DOHH2 (cell line): ENCODE results near the gene CDH6.

Experiments used
- H3F3A ChIP-seq: fragments of 200-600 bp; sonication (generic), shearing (Covaris generic); 2 replicates; pipeline ENCODE4 v1.6.0; 2016; ENCODE audit warnings: antibody characterized with exemption, mild to moderate bottlenecking; ENCODE audit not compliant: control insufficient read depth, insufficient read depth
- H3K27ac ChIP-seq: fragments of 200-600 bp; sonication (generic); 2 replicates; pipeline ENCODE4 v1.5.1; 2014; ENCODE audit warnings: low read depth, mild to moderate bottlenecking, low read length, moderate library complexity
- H3K27me3 ChIP-seq: fragments of 200-600 bp; sonication (generic); 2 replicates; pipeline ENCODE4 v1.6.1; 2014; ENCODE audit warnings: mild to moderate bottlenecking, low read length, mixed read lengths; ENCODE audit not compliant: control insufficient read depth
- H3K36me3 ChIP-seq: fragments of 200-600 bp; sonication (generic); 2 replicates; pipeline ENCODE4 v1.6.1; 2014; ENCODE audit warnings: mild to moderate bottlenecking, low read length, moderate library complexity, mixed read lengths; ENCODE audit not compliant: control insufficient read depth
- H3K4me1 ChIP-seq: fragments of 200-600 bp; sonication (generic); 2 replicates; pipeline ENCODE4 v1.6.1; 2014; ENCODE audit warnings: mild to moderate bottlenecking, low read length, mixed read lengths; ENCODE audit not compliant: control insufficient read depth
- H3K4me2 ChIP-seq: fragments of 200-600 bp; sonication (generic); 2 replicates; pipeline ENCODE4 v1.6.0; 2014; ENCODE audit warnings: mild to moderate bottlenecking, low read length, moderate library complexity
- H3K4me3 ChIP-seq: fragments of 200-600 bp; sonication (generic); 2 replicates; pipeline ENCODE4 v1.5.1; 2014; ENCODE audit warnings: mild to moderate bottlenecking, low read length, mixed read lengths
- H3K79me2 ChIP-seq: fragments of 200-600 bp; sonication (generic); 2 replicates; pipeline ENCODE4 v1.6.1; 2014; ENCODE audit warnings: mild to moderate bottlenecking, low read length, mixed read lengths; ENCODE audit not compliant: control insufficient read depth
- H3K9me2 ChIP-seq: fragments of 200-600 bp; sonication (generic); replicated peaks from 2 replicates; pipeline ENCODE4 v1.6.1; 2014; ENCODE audit warnings: mild to moderate bottlenecking, low read length, mixed read lengths; ENCODE audit not compliant: control insufficient read depth
- H3K9me3 ChIP-seq: fragments of 200-600 bp; sonication (generic); 2 replicates; pipeline ENCODE4 v1.6.1; 2014; ENCODE audit warnings: antibody characterized with exemption, low read length, mixed read lengths; ENCODE audit not compliant: control insufficient read depth, insufficient read depth
- H4K20me1 ChIP-seq: fragments of 200-600 bp; sonication (generic); 2 replicates; pipeline ENCODE4 v1.6.0; 2014; ENCODE audit warnings: low read depth, mild to moderate bottlenecking, antibody characterized with exemption, low read length, moderate library complexity; ENCODE audit not compliant: control insufficient read depth, insufficient read depth
- EZH2phosphoT487 ChIP-seq: fragments of 200-600 bp; sonication (generic); IDR thresholded peaks from 2 replicates; pipeline ENCODE4 v1.6.1; 2017; ENCODE audit warnings: borderline replicate concordance, mild to moderate bottlenecking, antibody characterized with exemption, low read length, moderate library complexity, mixed read lengths
- TF ChIP-seq, protein P1 (sequence below): fragments of 200-600 bp; sonication (generic); IDR thresholded peaks from one replicate; pipeline ENCODE4 v1.5.1; 2014; ENCODE audit warnings: antibody characterized with exemption, mild to moderate bottlenecking, low read depth, low read length; ENCODE audit not compliant: poor library complexity, severe bottlenecking

CDH6 gene

DNA sequence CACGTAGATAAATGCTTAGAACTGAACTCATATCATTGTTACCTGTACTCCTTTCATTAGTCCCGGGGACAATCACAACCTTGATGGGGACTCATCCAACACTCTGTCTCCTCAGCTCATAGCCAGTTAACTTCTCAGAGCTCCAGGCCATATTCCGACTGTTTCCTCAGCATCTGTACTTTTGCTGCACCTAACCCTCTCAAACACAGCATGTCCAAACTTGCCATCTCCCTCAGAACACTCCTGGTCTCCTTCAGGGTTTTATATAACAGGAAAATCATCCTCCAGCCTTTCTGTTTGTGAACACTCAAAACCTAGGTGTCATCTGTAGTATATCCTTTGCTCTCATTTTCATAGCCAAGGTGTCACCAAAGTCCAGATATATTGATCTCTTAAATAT lies 150.5 kb downstream of the CDH6 start:
- TF ChIP-seq, protein P1, sequence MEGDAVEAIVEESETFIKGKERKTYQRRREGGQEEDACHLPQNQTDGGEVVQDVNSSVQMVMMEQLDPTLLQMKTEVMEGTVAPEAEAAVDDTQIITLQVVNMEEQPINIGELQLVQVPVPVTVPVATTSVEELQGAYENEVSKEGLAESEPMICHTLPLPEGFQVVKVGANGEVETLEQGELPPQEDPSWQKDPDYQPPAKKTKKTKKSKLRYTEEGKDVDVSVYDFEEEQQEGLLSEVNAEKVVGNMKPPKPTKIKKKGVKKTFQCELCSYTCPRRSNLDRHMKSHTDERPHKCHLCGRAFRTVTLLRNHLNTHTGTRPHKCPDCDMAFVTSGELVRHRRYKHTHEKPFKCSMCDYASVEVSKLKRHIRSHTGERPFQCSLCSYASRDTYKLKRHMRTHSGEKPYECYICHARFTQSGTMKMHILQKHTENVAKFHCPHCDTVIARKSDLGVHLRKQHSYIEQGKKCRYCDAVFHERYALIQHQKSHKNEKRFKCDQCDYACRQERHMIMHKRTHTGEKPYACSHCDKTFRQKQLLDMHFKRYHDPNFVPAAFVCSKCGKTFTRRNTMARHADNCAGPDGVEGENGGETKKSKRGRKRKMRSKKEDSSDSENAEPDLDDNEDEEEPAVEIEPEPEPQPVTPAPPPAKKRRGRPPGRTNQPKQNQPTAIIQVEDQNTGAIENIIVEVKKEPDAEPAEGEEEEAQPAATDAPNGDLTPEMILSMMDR, result no peak
- no peak for TF ChIP-seq EZH2phosphoT487
- Histone ChIP-seq H3K4me3 (no peak overlapping the region), H3K9me3 (no peaks in the 10 kb centered on the region), H3K4me1 (no peaks in the 10 kb centered on the region), H3K27me3 (no peaks in the 10 kb centered on the region), H3K4me2 (no peak overlapping the region), H4K20me1 (no peaks in the 10 kb centered on the region), H3F3A (no peaks in the 10 kb centered on the region), H3K36me3 (no peaks in the 10 kb centered on the region), H3K9me2 (no peaks in the 10 kb centered on the region), H3K27ac (no peak overlapping the region), H3K79me2 (no peaks in the 10 kb centered on the region)

DNA sequence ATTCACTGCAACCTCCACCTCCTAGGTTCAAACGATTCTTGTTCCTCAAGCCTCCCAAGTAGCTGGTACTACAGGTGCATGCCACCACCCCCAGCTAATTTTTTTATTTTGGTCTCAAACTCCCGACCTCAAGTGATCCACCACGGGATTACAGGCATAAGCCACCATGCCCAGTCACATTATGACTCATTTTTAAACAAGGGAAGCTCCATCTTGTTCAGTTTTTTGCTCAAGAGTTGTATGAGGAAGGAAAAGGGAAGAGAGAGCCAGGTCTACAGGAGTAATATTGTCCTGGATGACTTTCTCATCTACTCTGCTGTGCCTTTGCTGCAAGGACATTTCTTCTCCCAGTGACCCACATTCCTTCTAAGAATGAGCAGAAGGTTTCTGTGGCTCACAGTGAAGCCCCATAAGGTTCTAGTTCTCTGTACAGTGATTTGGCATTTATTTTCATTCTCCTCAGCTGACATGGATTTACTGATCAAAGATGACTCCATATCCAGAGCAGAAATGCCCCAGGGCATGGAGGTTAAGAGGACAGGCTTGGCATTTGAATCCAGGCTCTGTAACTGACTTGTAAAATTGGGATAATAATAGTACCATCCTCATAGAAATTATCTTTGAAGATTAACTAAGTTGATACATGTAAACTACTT lies 153.5 kb downstream of the CDH6 start:
- Histone ChIP-seq H3K79me2 (no peaks in the 10 kb centered on the region), H3F3A (no peaks in the 10 kb centered on the region), H3K4me3 (no peak overlapping the region), H3K9me3 (no peaks in the 10 kb centered on the region), H3K27me3 (no peaks in the 10 kb centered on the region), H4K20me1 (no peaks in the 10 kb centered on the region), H3K27ac (no peak overlapping the region), H3K4me2 (no peak overlapping the region), H3K4me1 (no peaks in the 10 kb centered on the region), H3K36me3 (no peaks in the 10 kb centered on the region), H3K9me2 (no peaks in the 10 kb centered on the region)
- TF ChIP-seq, protein P1, result no peak
- no peak for TF ChIP-seq EZH2phosphoT487

DNA sequence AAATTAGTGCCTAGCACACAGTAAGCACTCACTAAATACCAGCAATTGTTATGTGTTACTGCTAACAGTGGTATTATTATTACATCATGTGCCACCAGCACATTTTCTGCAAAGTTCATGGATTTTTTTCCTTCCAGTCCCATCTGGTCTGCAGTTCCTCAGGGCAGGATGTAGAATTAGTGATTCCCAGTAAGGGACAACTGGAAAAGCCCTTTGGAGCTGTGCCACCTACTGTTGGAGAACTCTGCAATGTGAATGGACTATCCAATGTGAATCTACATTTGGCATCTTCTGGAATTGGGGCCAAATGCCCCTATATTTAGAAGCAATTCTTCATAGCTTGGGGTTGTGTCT lies 154.0 kb downstream of the CDH6 start:
- H3K27ac ChIP-seq, result no peak overlapping the region
- no peaks in the 10 kb centered on the region for H3K79me2 ChIP-seq
- H4K20me1 ChIP-seq, result no peaks in the 10 kb centered on the region
- no peaks in the 10 kb centered on the region for H3K9me3 ChIP-seq
- no peak overlapping the region for H3K4me2 ChIP-seq
- no peaks in the 10 kb centered on the region for H3K4me1 ChIP-seq
- no peak overlapping the region for H3K4me3 ChIP-seq
- no peak for TF ChIP-seq EZH2phosphoT487
- TF ChIP-seq, protein P1, result no peak
- no peaks in the 10 kb centered on the region for H3K27me3 ChIP-seq
- H3K36me3 ChIP-seq, result no peaks in the 10 kb centered on the region
- no peaks in the 10 kb centered on the region for H3F3A ChIP-seq
- no peaks in the 10 kb centered on the region for H3K9me2 ChIP-seq

DNA sequence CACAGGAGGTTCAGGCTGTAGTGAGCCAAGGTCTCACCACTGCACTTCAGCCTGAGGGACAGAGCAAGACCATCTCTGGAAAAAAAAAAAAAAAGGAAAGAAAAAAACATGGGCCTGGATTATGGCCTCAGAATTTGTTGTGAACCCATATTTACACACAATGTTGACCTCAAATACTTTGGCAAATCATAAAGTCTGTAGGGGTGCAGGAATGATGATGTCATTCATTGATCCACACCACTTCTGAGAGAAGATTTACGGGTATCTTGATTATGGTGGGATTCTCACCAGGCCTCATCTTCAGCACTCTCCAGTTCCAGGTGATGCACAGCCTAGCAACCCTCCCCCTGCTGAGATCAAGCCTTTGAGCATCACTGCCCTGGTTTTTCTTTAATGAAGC lies 156.9 kb downstream of the CDH6 start:
- no peaks in the 10 kb centered on the region for H3K27me3 ChIP-seq
- H3K9me2 ChIP-seq, result no peaks in the 10 kb centered on the region
- H3K4me2 ChIP-seq, result no peak overlapping the region
- H3F3A ChIP-seq, result no peaks in the 10 kb centered on the region
- H3K9me3 ChIP-seq, result no peaks in the 10 kb centered on the region
- H3K79me2 ChIP-seq, result no peaks in the 10 kb centered on the region
- H3K4me3 ChIP-seq, result no peak overlapping the region
- no peaks in the 10 kb centered on the region for H3K4me1 ChIP-seq
- H4K20me1 ChIP-seq, result no peaks in the 10 kb centered on the region
- H3K27ac ChIP-seq, result no peak overlapping the region
- no peaks in the 10 kb centered on the region for H3K36me3 ChIP-seq
- TF ChIP-seq EZH2phosphoT487, result no peak
- TF ChIP-seq, protein P1, result no peak
